ENCODE data around the gene KRT31. TPM values are rescaled to one million over a fixed set of nuclear protein-coding genes. Genes with fewer than 3 reads are reported as not detected.

Gene KRT31
- total and polyA plus RNA-seq, 2 of the 8 experiments (the other 6 are each of a cell fraction or from before 2014, with no cell fraction given): not detected

DNA sequence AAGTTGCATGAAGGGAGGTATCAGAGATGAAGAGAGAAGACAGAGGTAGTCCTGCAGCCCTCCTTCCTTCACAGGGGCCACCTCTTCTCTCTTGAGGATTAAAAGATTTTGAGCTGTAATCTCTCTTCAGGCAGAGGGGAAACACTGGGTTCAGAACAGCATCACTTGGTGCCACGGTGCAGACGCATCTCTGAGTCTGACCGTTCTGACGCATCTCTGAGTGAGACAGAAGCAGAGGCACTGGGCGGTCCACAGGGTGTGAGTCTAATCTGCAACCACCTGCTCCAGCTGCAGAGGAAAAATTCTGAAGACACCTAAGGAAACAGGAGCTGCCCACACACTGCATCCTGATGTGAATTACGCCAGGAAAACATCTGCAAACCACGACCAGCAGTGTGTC, 32.3 kb upstream of the KRT31 start:
- H4K91ac ChIP-seq (replicated peaks; ENCODE audit: insufficient read length, low read length): no peak overlapping the region
- no peaks in the 10 kb centered on the region for H3K36me3 ChIP-seq (ENCODE audit: control insufficient read depth in 2 of 4, insufficient read depth in 4 of 4, low read length in 3 of 4)
- H3K27me3 ChIP-seq (replicated peaks in 1 of 4; ENCODE audit: control insufficient read depth in 3 of 4, extremely low read depth in 1 of 4, insufficient read depth in 3 of 4, low read length in 3 of 4): no peaks in the 10 kb centered on the region
- no peaks in the 10 kb centered on the region for H3K9me3 ChIP-seq (ENCODE audit: insufficient read depth in 2 of 2, low read depth in 1 of 2, low read length in 1 of 2)
- H3K27ac ChIP-seq (ENCODE audit: low read depth, low read length): no peak overlapping the region
- no peak overlapping the region for H3K9ac ChIP-seq (replicated peaks in 1 of 4; ENCODE audit: extremely low read depth in 1 of 4, low read depth in 3 of 4, low read length in 3 of 4)
- no peaks in the 10 kb centered on the region for H4K20me1 ChIP-seq (replicated peaks in 1 of 2; ENCODE audit: control insufficient read depth in 1 of 2, insufficient read depth in 2 of 2, low read length in 2 of 2)
- DNase-seq (ENCODE audit: low read depth in 1 of 2, low spot score in 2 of 2): no peak
- no peak overlapping the region for H2BK120ac ChIP-seq (replicated peaks; ENCODE audit: low read depth, low read length)
- H3K23ac ChIP-seq (ENCODE audit: insufficient read length): no peak overlapping the region
- 0 out of 2 replicates have a peak overlapping the region, but pooled peaks have one; percentile 3 for H2BK20ac ChIP-seq (ENCODE audit: low read length)
- H2AFZ ChIP-seq (ENCODE audit: low read length): no peak overlapping the region
- H3K4me3 ChIP-seq (ENCODE audit: extremely low read depth in 1 of 4, insufficient read depth in 2 of 4, low read depth in 3 of 4, low read length in 4 of 4): no peak overlapping the region
- H2BK15ac ChIP-seq (ENCODE audit: low read length): no peak overlapping the region
- H2BK5ac ChIP-seq (ENCODE audit: low read depth, low read length): no peak overlapping the region
- no peak overlapping the region for H2AK5ac ChIP-seq (ENCODE audit: low read depth, low read length)
- H3K79me1 ChIP-seq (ENCODE audit: low read depth, low read length): no peaks in the 10 kb centered on the region
- H3K4ac ChIP-seq (replicated peaks; ENCODE audit: insufficient read length, low read depth, low read length): no peak overlapping the region
- H3K4me2 ChIP-seq (ENCODE audit: insufficient read depth in 1 of 2, low read depth in 2 of 2, low read length in 2 of 2): no peak overlapping the region
- CTCF ChIA-PET (ENCODE audit: partially characterized antibody): interaction anchor here (0.7 to 2.0 kb wide), 7 partner anchors 11 to 219 kb away, joined by 3 to 14 read pairs (median 3); no protein-coding TSS in a partner anchor
- POLR2A ChIA-PET (ENCODE audit: partially characterized antibody): no interaction called here
- H3K23me2 ChIP-seq (ENCODE audit: low read depth, low read length): no peaks in the 10 kb centered on the region
- no peaks in the 10 kb centered on the region for H3K79me2 ChIP-seq (ENCODE audit: control insufficient read depth in 1 of 2, insufficient read depth in 2 of 2, low read length in 2 of 2)
- no peak overlapping the region for H4K5ac ChIP-seq (ENCODE audit: insufficient read length, low read depth, low read length)
- WGBS, 2 experiments (ENCODE audit: extremely low coverage in 1 of 2, insufficient coverage in 1 of 2, insufficient read length in 1 of 2, insufficient replicate concordance in 2 of 2, low coverage in 1 of 2, low lambda C conversion rate in 2 of 2, missing lambda C conversion rate in 1 of 2): 83% methylated on average over 7 of the region's 7 CpGs; no CpG with 5 or more reads in 1 of the 2 experiments
- H2BK12ac ChIP-seq (ENCODE audit: low read depth, low read length): no peak overlapping the region
- H3K14ac ChIP-seq (ENCODE audit: insufficient read length): no peak overlapping the region
- H3K56ac ChIP-seq (replicated peaks; ENCODE audit: insufficient read length, low read depth, low read length): no peak overlapping the region
- H3K4me1 ChIP-seq (replicated peaks in 1 of 4; ENCODE audit: control insufficient read depth in 3 of 4, insufficient read depth in 4 of 4, low read length in 3 of 4): peaks cover 0 to 3% (median 0%) of the 10 kb centered on the region in 4 experiments; a peak in 1 of 7 replicates
- FAIRE-seq: no peak
- H4K8ac ChIP-seq (ENCODE audit: extremely low read depth, insufficient read depth, low read length): no peak overlapping the region
- no peak overlapping the region for H3K18ac ChIP-seq (ENCODE audit: extremely low read depth, low read length)
- TF ChIP-seq CREB1 (IDR thresholded peaks at IDR 0.05): no peak
- no peak for TF ChIP-seq PHF8 (conservative IDR thresholded peaks at IDR 0.05; ENCODE audit: low read depth, low read length)
- TF ChIP-seq, protein P1, sequence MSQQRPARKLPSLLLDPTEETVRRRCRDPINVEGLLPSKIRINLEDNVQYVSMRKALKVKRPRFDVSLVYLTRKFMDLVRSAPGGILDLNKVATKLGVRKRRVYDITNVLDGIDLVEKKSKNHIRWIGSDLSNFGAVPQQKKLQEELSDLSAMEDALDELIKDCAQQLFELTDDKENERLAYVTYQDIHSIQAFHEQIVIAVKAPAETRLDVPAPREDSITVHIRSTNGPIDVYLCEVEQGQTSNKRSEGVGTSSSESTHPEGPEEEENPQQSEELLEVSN (IDR thresholded peaks at IDR 0.05): no peak
- no peak for TF ChIP-seq EZH2 (IDR thresholded peaks at IDR 0.05; ENCODE audit: low read depth, low read length, severe bottlenecking)
- TF ChIP-seq GABPA (IDR thresholded peaks at IDR 0.05; ENCODE audit: borderline replicate concordance, insufficient read depth, low read length): no peak
- TF ChIP-seq HDAC6 (IDR thresholded peaks at IDR 0.05; ENCODE audit: low read depth, low read length): no peak
- TF ChIP-seq, protein P2, sequence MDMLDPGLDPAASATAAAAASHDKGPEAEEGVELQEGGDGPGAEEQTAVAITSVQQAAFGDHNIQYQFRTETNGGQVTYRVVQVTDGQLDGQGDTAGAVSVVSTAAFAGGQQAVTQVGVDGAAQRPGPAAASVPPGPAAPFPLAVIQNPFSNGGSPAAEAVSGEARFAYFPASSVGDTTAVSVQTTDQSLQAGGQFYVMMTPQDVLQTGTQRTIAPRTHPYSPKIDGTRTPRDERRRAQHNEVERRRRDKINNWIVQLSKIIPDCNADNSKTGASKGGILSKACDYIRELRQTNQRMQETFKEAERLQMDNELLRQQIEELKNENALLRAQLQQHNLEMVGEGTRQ (IDR thresholded peaks at IDR 0.05; ENCODE audit: low read length): no peak
- no peak for TF ChIP-seq SP2 (IDR thresholded peaks at IDR 0.05; ENCODE audit: low read length)
- no peak for TF ChIP-seq SUZ12 (IDR thresholded peaks at IDR 0.05; ENCODE audit: low read length)
- TF ChIP-seq ASH2L (IDR thresholded peaks at IDR 0.05; ENCODE audit: low read length): no peak
- TF ChIP-seq POU5F1 (IDR thresholded peaks at IDR 0.05; ENCODE audit: low read depth, low read length): no peak
- no peak for TF ChIP-seq TEAD4 (IDR thresholded peaks at IDR 0.05; ENCODE audit: low read depth, low read length)
- TF ChIP-seq YY1 (IDR thresholded peaks at IDR 0.05; ENCODE audit: low read depth, low read length): no peak
- no peak for TF ChIP-seq ZNF274 (IDR thresholded peaks at IDR 0.05; ENCODE audit: borderline replicate concordance, extremely low read depth, low read length)
